HG03064 (cell line): Measurements from ENCODE around the gene NGFR.

Experiments
- ATAC-seq: cut with Tn5 transposase; IDR thresholded peaks from one replicate; pipeline ENCODE4 v1.9.1; 2021; ENCODE audit warnings: low read depth; ENCODE audit not compliant: unreplicated experiment

Gene NGFR

DNA sequence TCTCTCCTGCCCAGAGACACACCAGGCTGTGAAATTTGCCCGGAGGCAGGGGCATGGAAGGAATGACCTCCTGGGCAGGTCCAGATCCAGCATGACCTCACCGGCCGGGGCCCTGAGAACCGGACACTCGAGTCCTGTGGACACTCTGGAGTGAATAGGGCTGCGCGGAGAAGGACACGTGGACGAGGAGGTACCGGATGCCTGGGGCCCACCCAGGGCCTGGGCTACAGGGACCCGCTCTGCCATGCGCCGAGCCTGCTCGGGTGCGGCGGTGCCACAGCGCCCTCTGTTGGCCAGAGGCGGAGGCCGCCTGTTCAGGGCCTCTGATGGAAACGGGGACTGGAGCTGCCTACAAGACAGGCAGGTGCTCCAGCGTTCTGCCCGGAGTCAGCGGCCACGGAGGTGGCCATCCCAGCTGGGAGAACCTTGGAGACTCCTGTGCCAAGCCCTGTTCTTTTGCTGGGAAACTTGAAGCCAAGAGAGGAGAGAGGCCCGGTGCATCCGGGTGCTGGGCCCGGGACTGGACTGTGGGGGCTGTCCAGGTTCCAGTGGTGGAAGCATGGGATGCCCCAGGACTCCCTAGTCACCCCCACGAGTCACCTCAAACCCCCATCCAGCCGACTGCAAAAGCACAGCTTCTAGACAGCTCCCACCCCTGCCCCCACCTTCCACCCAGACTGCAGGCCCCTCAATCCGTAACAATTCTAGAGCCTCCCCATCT, 61.3 kb downstream of the NGFR start:
- ATAC-seq = no peak

- no peak for ATAC-seq
These were observed 62.4 kb downstream of the NGFR start for GRCh38 chr17:49557312-49558024.
